Pancreas (tissue), 10 donors: ENCODE data around the gene LCP1. TPM values are rescaled to one million over a fixed set of nuclear protein-coding genes. Genes with fewer than 3 reads are reported as not detected.

Source experiments
- ATAC-seq, 4 donors: fragments of 200-7000 bp; cut with Tn5 transposase; one replicate each; pipeline versions ENCODE4 v1.8.0 to v1.9.1; 2020; ENCODE audit warnings: mild to moderate bottlenecking in 4 of 4, moderate library complexity in 4 of 4
- DNase-seq, 6 donors: peaks; one replicate each; pipeline ENCODE4 v3.0.0-alpha.2; 2020
- FAIRE-seq: peaks from 2 replicates; lab custom pipeline; 2012; peaks lifted over from hg19 to GRCh38; lab: Jason Lieb, UNC
- H3K27ac ChIP-seq, 4 donors: fragments of 200-600 bp; sonication (generic); 1 replicate in 3 of 4; 2 replicates in 1 of 4; pipeline versions ENCODE4 v1.5.0 to v1.8.0; 2020
- H3K27me3 ChIP-seq, 4 donors: fragments of 200-600 bp; one replicate each; pipeline ENCODE4 v1.8.0; 2021
- H3K36me3 ChIP-seq, 3 donors: fragments of 200-600 bp; sonication (generic) in 1 of 3; one replicate each; pipeline versions ENCODE4 v1.5.0 to v1.8.0; 2020 to 2021
- H3K4me1 ChIP-seq, 3 donors: fragments of 200-600 bp; one replicate each; pipeline ENCODE4 v1.8.0; 2021
- H3K4me3 ChIP-seq, 4 donors: fragments of 200-600 bp; sonication (generic) in 2 of 4; one replicate each; pipeline versions ENCODE4 v1.5.0 to v1.8.0; 2020 to 2021
- H3K9me3 ChIP-seq, 4 donors: fragments of 200-600 bp; one replicate each; pipeline ENCODE4 v1.8.0; 2021
- CTCF ChIP-seq, 4 donors: fragments of 200-600 bp; sonication (generic) in 3 of 4; IDR thresholded peaks; one replicate each; pipeline versions ENCODE4 v1.5.0 to v1.8.0; 2021; ENCODE audit warnings: antibody characterized with exemption in 4 of 4
- WGBS, 2 donors: extraction: QIAGEN DNeasy Blood & Tissue Kit; methylation state at CpG; one replicate each; pipeline ENCODE4 v1.1.7; 2013; 5-methylcytosine and 5-hydroxymethylcytosine counted together
- intact Hi-C, 3 donors: fragments of 100-400 bp; cut with DNase I; formaldehyde crosslinking; loops; one replicate each; pipeline versions ENCODE4 v1.11.1 to v1.14.2; 2022
- polyA plus RNA-seq, 2 donors: library from polyadenylated mRNA; stranded (reverse); fragments of 200-250 nt; gene quantifications; one replicate each; pipeline ENCODE4 v1.2.3, GENCODE V29; 2013
- total RNA-seq, 6 donors: library from RNA; stranded (reverse); fragmentation: NEBNext Ultra II Directional in 4 of 6; extraction: Animal tissue kit (Norgen Biotek cat#: 25700) in 4 of 6; gene quantifications; one replicate each; pipeline versions ENCODE4 v1.2.1 to v1.2.4, GENCODE V29; 2021 to 2023
- donor health status: healthy with polysubstance abuse.
- donor health status: DM: no; HTN: no; CAD: no; lungs with moderate emphysema.
- donor health status: DM: no; HTN: no; CAD: no.
- donor health status: control.
- donor health status: control.
- donor health status: Bipolar disorder and iron deficiency.
- donor health status: DM: yes; HTN: yes; CAD: no.
- donor health status: DM: no; HTN: no; CAD: no.
- donor health status: DM: no; HTN: no; CAD: no.
- donor health status: DM: yes; HTN: yes; CAD: no.

The LCP1 gene
- total and polyA plus RNA-seq, 8 donors, result 2.0 to 38.3 (median 5.2) TPM

DNA sequence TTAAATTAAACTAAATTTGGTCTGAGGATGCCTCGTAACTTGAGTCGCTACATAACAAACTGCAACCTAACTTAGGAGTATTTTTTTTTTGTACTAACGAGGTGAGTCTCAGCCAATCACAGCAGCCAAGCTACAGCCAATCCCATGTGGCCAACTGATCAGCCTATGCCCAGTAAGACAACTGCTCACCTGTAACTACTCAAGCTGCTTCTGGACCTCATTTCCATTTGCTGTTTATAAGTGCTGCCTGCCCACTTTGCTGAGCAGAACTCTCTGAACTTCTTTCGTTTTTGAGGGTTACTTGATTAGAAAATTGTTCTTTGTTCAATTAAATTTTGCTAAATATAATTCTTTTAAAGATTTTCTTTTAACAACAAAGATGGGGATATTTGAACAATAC, 81.0 kb downstream of the LCP1 start:
- Histone ChIP-seq H3K27me3 (no peaks in the 10 kb centered on the region), H3K4me1 (peaks cover 0 to 8% (median 0%) of the 10 kb centered on the region in 3 donors), H3K36me3 (no peaks in the 10 kb centered on the region), H3K27ac (no peak overlapping the region), H3K9me3 (no peaks in the 10 kb centered on the region), H3K4me3 (no peak overlapping the region)
- TF ChIP-seq CTCF (IDR thresholded peaks at IDR 0.05), result no peak
- FAIRE-seq (no peak), DNase-seq (no peak), ATAC-seq (no peak)
- WGBS, 2 donors, result 77 to 83% methylated on average over 4 of the region's 4 CpGs
- intact Hi-C loops, result no loop called here

- WGBS, 2 donors, result 64 to 70% methylated on average over 1 of the region's 1 CpG
- intact Hi-C loops, result no loop called here
- Histone ChIP-seq H3K4me3 (no peak overlapping the region), H3K27me3 (no peaks in the 10 kb centered on the region), H3K9me3 (no peaks in the 10 kb centered on the region), H3K36me3 (no peaks in the 10 kb centered on the region), H3K27ac (no peak overlapping the region), H3K4me1 (peaks cover 0 to 8% (median 0%) of the 10 kb centered on the region in 3 donors)
- DNase-seq (no peak), ATAC-seq (peak in 1 of 4 donors; percentile 27), FAIRE-seq (no peak)
- TF ChIP-seq CTCF (IDR thresholded peaks at IDR 0.05), result no peak
These were observed 81.7 kb downstream of the LCP1 start for GRCh38 chr13:46100191-46100815.

DNA sequence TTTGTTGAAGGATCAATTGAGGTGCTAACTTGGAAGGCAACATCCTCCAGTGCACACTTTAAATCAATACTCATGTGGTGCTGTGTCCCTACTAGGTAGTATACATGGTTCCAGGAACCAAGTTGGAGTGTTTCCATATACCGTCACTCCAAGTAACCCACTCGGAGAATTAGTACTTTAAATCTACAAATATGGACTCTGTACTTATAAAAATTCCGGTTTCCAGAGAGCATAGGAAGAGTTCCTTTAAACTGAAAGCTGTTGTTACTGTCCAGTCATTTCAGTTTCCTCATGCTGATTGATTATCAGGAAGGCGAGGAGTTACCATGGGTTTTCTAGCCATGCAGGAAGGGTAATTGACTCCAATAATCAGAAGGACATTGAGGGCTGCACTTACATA, 84.3 kb downstream of the LCP1 start:
- Histone ChIP-seq H3K9me3 (no peaks in the 10 kb centered on the region), H3K27ac (no peak overlapping the region), H3K4me3 (no peak overlapping the region), H3K36me3 (no peaks in the 10 kb centered on the region), H3K27me3 (no peaks in the 10 kb centered on the region), H3K4me1 (peaks cover 0 to 8% (median 0%) of the 10 kb centered on the region in 3 donors)
- TF ChIP-seq CTCF (IDR thresholded peaks at IDR 0.05), result no peak
- ATAC-seq, result no peak
- WGBS, 2 donors, result 74 to 77% methylated on average over 4 of the region's 4 CpGs
- no peak for DNase-seq
- intact Hi-C loops, result no loop called here
- FAIRE-seq, result no peak

DNA sequence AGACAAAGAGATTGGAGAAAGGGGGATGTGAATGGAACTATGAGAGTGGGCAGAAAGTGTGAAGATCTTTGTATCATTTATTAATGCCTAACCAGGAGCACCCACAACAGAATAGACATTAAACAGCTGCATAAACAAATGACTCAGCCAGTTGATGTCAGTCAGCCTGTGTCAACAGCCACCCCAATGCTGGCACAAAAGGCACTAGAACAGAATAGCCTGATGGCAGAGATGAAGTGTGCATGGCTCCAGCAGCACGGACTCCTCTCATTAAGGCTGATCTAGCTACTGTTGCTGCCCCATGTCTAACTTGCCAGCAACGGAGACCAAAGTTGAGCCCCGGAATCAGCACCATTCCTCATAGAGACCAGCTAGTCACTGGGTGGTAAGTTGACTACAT, 85.0 kb downstream of the LCP1 start:
- FAIRE-seq, result no peak
- H3K27ac ChIP-seq, result no peak overlapping the region
- no peaks in the 10 kb centered on the region for H3K36me3 ChIP-seq
- no peaks in the 10 kb centered on the region for H3K9me3 ChIP-seq
- WGBS, 2 donors, result 54 to 57% methylated on average over 3 of the region's 3 CpGs
- no peak overlapping the region for H3K4me3 ChIP-seq
- no peak for TF ChIP-seq CTCF (IDR thresholded peaks at IDR 0.05)
- no peaks in the 10 kb centered on the region for H3K27me3 ChIP-seq
- peaks cover 0 to 8% (median 0%) of the 10 kb centered on the region in 3 donors for H3K4me1 ChIP-seq
- ATAC-seq, result peak; percentile 73 to 93 (median 84)
- peak in 2 of 6 donors; percentile 17 to 58 for DNase-seq
- intact Hi-C loops, result no loop called here

DNA sequence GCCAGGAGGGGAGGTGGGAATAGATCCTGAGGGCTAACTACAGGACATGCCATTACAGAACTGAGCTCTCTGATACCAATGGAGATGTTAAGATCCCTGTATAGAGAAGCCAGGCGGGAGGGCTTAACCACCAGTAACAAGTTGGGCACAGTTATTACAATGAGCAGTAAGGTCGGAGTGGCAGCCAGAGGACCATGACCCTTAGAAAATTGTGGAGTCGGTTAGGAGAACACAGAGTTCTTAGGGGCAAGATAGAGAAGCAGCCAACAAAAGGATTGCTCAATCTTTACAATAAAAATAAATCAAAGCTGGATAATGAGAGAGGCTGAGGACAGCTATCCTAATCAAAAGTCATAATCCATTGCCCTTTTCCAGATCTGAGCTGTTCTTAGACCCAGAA, 87.5 kb downstream of the LCP1 start:
- ATAC-seq, result no peak
- intact Hi-C loops, result no loop called here
- H3K27ac ChIP-seq, result no peak overlapping the region
- no peak for FAIRE-seq
- no peak for TF ChIP-seq CTCF (IDR thresholded peaks at IDR 0.05)
- no peak overlapping the region for H3K4me3 ChIP-seq
- no peak for DNase-seq
- no peaks in the 10 kb centered on the region for H3K27me3 ChIP-seq
- no peaks in the 10 kb centered on the region for H3K36me3 ChIP-seq
- H3K4me1 ChIP-seq, result peaks cover 0 to 8% (median 0%) of the 10 kb centered on the region in 3 donors
- 84 to 93% methylated on average over 3 of the region's 3 CpGs for WGBS, 2 donors
- H3K9me3 ChIP-seq, result no peaks in the 10 kb centered on the region
